MCF 10A (cell line): Measurements from ENCODE around the gene ELL2. TPM values are rescaled to one million over a fixed set of nuclear protein-coding genes. Genes with fewer than 3 reads are reported as not detected.

ENCODE experiments used
- BruUV-seq: library from RNA; stranded (reverse); fragments of 400-500 nt; replicated peaks from 2 replicates; lab custom pipeline; 2021; lab: Mats Ljungman, UMichigan
- CTCF ChIA-PET: fragments of 300-600 bp; sonication (Branson Sonifier 250); formaldehyde crosslinking; extraction: SDS; loops from one replicate; lab custom pipeline; 2021; ENCODE audit warnings: antibody characterized with exemption, inconsistent platforms; lab: Yijun Ruan, JAX
- POLR2A ChIA-PET: fragments of 300-600, 350-650 bp; sonication (Branson Sonifier 250); formaldehyde crosslinking; extraction: SDS; loops from one replicate; lab custom pipeline; 2020; ENCODE audit warnings: antibody characterized with exemption, inconsistent platforms; lab: Yijun Ruan, JAX
- DNase-seq: peaks from one replicate; pipeline ENCODE4 v3.0.0-alpha.2; 2018; ENCODE audit not compliant: unreplicated experiment
- H3K27ac Mint-ChIP-seq: one replicate; pipeline ENCODE4 v1.8.0; 2022; ENCODE audit warnings: mild to moderate bottlenecking, low read depth, mixed read lengths; ENCODE audit not compliant: unreplicated experiment
- H3K27me3 Mint-ChIP-seq: one replicate; pipeline ENCODE4 v1.8.0; 2022; ENCODE audit warnings: mixed read lengths; ENCODE audit not compliant: insufficient read depth, unreplicated experiment
- H3K36me3 Mint-ChIP-seq: one replicate; pipeline ENCODE4 v1.8.0; 2022; ENCODE audit warnings: mild to moderate bottlenecking, moderate library complexity, mixed read lengths; ENCODE audit not compliant: insufficient read depth, unreplicated experiment
- H3K4me1 Mint-ChIP-seq: one replicate; pipeline ENCODE4 v1.8.0; 2022; ENCODE audit warnings: mixed read lengths; ENCODE audit not compliant: insufficient read depth, unreplicated experiment
- H3K4me3 Mint-ChIP-seq: one replicate; pipeline ENCODE4 v1.8.0; 2022; ENCODE audit warnings: mild to moderate bottlenecking, moderate library complexity, mixed read lengths; ENCODE audit not compliant: unreplicated experiment
- H3K9me3 Mint-ChIP-seq: one replicate; pipeline ENCODE4 v1.8.0; 2022; ENCODE audit warnings: mixed read lengths; ENCODE audit not compliant: unreplicated experiment
- intact Hi-C: fragments of 100-400 bp; cut with micrococcal nuclease; formaldehyde crosslinking; loops from 2 replicates; pipeline ENCODE4 v1.14.1; 2022
- total RNA-seq: library from RNA; stranded (reverse); gene quantifications from 2 replicates; pipeline ENCODE4 v1.2.3, GENCODE V29; 2022
- TF ChIP-seq, protein P1 (sequence below): fragments of 200-600 bp; IDR thresholded peaks from one replicate; pipeline ENCODE4 v1.8.0; 2022; ENCODE audit warnings: antibody characterized with exemption, mild to moderate bottlenecking; ENCODE audit not compliant: unreplicated experiment

Gene ELL2
- total RNA-seq, 1 experiment from 2014 or later, result 147 TPM

DNA sequence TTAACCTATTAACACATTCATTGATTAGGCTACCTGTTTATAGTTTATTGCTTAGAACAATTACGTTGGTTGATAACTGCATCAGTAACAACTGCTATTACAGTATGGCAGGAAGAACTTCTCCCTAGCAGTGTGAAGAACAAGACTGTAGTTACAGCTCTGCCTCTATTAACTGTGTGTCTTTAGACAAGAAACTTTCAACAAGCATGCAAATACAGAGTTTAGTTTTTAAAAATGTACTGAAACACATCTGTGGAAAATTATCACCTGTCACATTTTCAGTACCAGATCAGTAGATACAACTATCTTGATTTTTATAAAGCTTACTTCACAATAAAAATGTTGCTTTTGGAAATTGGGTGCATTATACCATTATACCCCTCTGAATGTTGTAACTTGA is 22.2 kb downstream of the ELL2 start:
- intact Hi-C loops, result no loop called here
- H3K27ac Mint-ChIP-seq, result no peak overlapping the region
- BruUV-seq, result no TSS peak
- peaks cover 55% of the 10 kb centered on the region for H3K36me3 Mint-ChIP-seq
- no peaks in the 10 kb centered on the region for H3K27me3 Mint-ChIP-seq
- TF ChIP-seq, protein P1, sequence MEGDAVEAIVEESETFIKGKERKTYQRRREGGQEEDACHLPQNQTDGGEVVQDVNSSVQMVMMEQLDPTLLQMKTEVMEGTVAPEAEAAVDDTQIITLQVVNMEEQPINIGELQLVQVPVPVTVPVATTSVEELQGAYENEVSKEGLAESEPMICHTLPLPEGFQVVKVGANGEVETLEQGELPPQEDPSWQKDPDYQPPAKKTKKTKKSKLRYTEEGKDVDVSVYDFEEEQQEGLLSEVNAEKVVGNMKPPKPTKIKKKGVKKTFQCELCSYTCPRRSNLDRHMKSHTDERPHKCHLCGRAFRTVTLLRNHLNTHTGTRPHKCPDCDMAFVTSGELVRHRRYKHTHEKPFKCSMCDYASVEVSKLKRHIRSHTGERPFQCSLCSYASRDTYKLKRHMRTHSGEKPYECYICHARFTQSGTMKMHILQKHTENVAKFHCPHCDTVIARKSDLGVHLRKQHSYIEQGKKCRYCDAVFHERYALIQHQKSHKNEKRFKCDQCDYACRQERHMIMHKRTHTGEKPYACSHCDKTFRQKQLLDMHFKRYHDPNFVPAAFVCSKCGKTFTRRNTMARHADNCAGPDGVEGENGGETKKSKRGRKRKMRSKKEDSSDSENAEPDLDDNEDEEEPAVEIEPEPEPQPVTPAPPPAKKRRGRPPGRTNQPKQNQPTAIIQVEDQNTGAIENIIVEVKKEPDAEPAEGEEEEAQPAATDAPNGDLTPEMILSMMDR, result no peak
- peaks cover 15% of the 10 kb centered on the region for H3K4me1 Mint-ChIP-seq
- no peak for DNase-seq
- no peak overlapping the region for H3K4me3 Mint-ChIP-seq
- ChIA-PET POLR2A (no interaction called here), CTCF (interaction anchor here (0.6 kb wide), 1 partner anchor 21 kb away, joined by 3 read pairs; no protein-coding TSS in a partner anchor)
- no peaks in the 10 kb centered on the region for H3K9me3 Mint-ChIP-seq

GRCh38 chr5:95938766-95939165 is 22.9 kb downstream of the ELL2 start:
- CTCF ChIA-PET, result interaction anchor here (0.6 kb wide), 1 partner anchor 20 kb away, joined by 3 read pairs; no protein-coding TSS in a partner anchor
- TF ChIP-seq, protein P1, result no peak
- Mint-ChIP-seq H3K36me3 (peaks cover 48% of the 10 kb centered on the region), H3K4me1 (peaks cover 21% of the 10 kb centered on the region), H3K27ac (no peak overlapping the region), H3K27me3 (no peaks in the 10 kb centered on the region), H3K4me3 (no peak overlapping the region), H3K9me3 (no peaks in the 10 kb centered on the region)
- POLR2A ChIA-PET, result no interaction called here
- intact Hi-C loops, result no loop called here
- DNase-seq, result no peak
- BruUV-seq, result no TSS peak

DNA sequence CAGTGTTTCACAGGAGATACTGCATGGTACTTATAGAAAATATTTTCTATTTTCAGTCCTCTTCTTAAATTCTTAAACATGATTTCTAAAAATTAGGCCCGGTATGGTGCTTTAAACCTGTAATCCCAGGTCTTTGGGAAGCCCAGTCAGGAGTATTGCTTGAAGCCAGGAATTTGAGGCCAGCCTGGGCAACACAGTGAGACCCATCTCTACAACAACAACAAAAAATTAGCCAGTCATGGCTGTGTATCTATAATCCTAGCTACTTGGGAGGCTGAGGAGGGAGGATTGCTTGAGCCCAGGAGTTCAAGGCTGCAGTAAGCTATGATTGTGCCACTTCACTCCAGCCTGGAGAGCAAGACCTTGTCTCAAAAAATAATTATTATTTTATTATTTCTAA is 23.3 kb downstream of the ELL2 start:
- TF ChIP-seq, protein P1, result no peak
- no peak for DNase-seq
- H3K4me3 Mint-ChIP-seq, result no peak overlapping the region
- no TSS peak for BruUV-seq
- no peaks in the 10 kb centered on the region for H3K9me3 Mint-ChIP-seq
- no peaks in the 10 kb centered on the region for H3K27me3 Mint-ChIP-seq
- peaks cover 23% of the 10 kb centered on the region for H3K4me1 Mint-ChIP-seq
- H3K27ac Mint-ChIP-seq, result peak overlapping the region; percentile 19
- H3K36me3 Mint-ChIP-seq, result peaks cover 48% of the 10 kb centered on the region
- ChIA-PET POLR2A (interaction anchor here (0.6 kb wide), 1 partner anchor 18 kb away, joined by 3 read pairs; no protein-coding TSS in a partner anchor), CTCF (no interaction called here)
- intact Hi-C loops, result no loop called here

DNA sequence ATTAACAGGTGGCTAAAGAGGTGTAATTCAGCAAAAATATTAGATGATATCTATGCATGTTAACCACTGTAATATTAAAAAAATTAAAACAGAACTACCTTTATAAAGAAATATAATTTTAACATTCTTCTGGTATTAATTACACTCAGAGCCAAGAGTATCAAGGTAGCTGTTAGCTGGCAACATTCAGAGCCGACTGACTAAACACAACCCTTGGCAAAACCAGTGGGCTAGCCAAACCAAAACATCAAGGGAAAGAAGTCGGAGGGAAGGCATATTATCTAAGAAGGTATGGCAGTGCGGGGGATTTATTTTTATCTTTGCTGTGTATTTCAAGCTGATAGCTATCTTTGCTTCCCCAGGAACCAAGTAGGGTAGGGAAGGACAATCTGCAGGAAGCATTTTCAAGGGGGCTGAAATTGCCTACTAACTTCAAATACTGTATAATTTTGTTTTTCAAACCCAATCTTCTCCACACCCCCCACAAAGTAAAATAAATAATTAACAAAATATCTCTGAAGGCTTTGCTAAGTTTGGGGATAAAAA is 24.0 kb downstream of the ELL2 start:
- intact Hi-C loops, result no loop called here
- TF ChIP-seq, protein P1, result no peak
- Mint-ChIP-seq H3K36me3 (peaks cover 48% of the 10 kb centered on the region), H3K4me3 (no peak overlapping the region), H3K4me1 (peaks cover 23% of the 10 kb centered on the region), H3K27me3 (no peaks in the 10 kb centered on the region), H3K27ac (no peak overlapping the region), H3K9me3 (no peaks in the 10 kb centered on the region)
- no TSS peak for BruUV-seq
- DNase-seq, result no peak
- ChIA-PET CTCF (interaction anchor here (0.9 to 1.8 kb wide), 2 partner anchors 17 to 23 kb away, joined by 3 to 8 read pairs; partner anchors contain the start of gene ELL2), POLR2A (interaction anchor here (0.6 to 0.7 kb wide), 2 partner anchors 13 to 18 kb away, joined by 3 read pairs; no protein-coding TSS in a partner anchor)
